HFFc6 (cell line): Measurements from ENCODE around the gene ARVCF. TPM values are rescaled to one million over a fixed set of nuclear protein-coding genes. Genes with fewer than 3 reads are reported as not detected.

Source experiments
- DNase-seq: peaks from one replicate; pipeline ENCODE4 v3.0.0-alpha.2; 2018
- H3K27ac Mint-ChIP-seq: 2 replicates; pipeline ENCODE4 v1.8.0; 2020; ENCODE audit warnings: mild to moderate bottlenecking, mixed read lengths
- H3K27me3 Mint-ChIP-seq: 2 replicates; pipeline ENCODE4 v1.8.0; 2021; ENCODE audit warnings: mild to moderate bottlenecking, moderate library complexity, mixed read lengths; ENCODE audit not compliant: insufficient read depth
- H3K36me3 Mint-ChIP-seq: 2 replicates; pipeline ENCODE4 v1.8.0; 2021; ENCODE audit warnings: low read depth, mixed read lengths
- H3K4me1 Mint-ChIP-seq: 2 replicates; pipeline ENCODE4 v1.8.0; 2020; ENCODE audit warnings: low read depth, mixed read lengths
- H3K4me3 Mint-ChIP-seq: 2 replicates; pipeline ENCODE4 v1.8.0; 2020; ENCODE audit warnings: mild to moderate bottlenecking, moderate library complexity, mixed read lengths
- H3K9me3 Mint-ChIP-seq: 2 replicates; pipeline ENCODE4 v1.8.0; 2020; ENCODE audit warnings: mild to moderate bottlenecking, mixed read lengths
- total RNA-seq, 6 experiments: library from RNA; stranded (reverse); fragmentation: NEBNext Ultra II Directional; extraction: Animal tissue kit (Norgen Biotek cat#: 25700); gene quantifications; 2 replicates in 1 of 6; 3 replicates in 5 of 6; pipeline ENCODE4 v1.2.3, GENCODE V29; 2021
- TF ChIP-seq, protein P1 (sequence below): fragments of 200-600 bp; sonication (generic); IDR thresholded peaks from 2 replicates; pipeline ENCODE4 v1.5.0; 2021; ENCODE audit warnings: antibody characterized with exemption, mild to moderate bottlenecking

Gene ARVCF
- total RNA-seq, 6 experiments from 2014 or later = 1.5 to 3.3 (median 2.0) TPM

DNA sequence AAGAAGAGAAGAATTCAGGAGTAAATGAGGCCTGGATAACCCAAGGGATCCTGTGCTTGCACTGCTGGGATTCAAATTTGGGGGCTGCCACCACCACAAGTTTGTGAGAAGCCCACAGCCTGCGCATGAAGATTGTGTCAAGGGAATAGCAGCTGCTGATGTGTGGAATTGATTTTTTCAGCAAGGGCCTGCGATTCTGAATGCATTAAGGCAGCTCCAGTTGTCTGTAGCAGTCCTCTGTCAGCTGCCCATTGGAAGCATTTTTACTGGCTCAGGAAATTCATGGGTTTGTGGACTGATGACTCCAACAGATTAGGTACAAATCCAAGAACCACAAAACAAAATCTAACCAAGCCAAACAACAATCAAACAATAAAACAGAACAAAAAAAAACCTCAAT is 14.0 kb downstream of the ARVCF start:
- Mint-ChIP-seq H3K4me1 (no peaks in the 10 kb centered on the region), H3K27ac (no peak overlapping the region), H3K9me3 (peaks cover 24% of the 10 kb centered on the region), H3K4me3 (no peak overlapping the region), H3K36me3 (peaks cover 18% of the 10 kb centered on the region), H3K27me3 (peaks cover 18% of the 10 kb centered on the region)
- DNase-seq = no peak
- TF ChIP-seq, protein P1, sequence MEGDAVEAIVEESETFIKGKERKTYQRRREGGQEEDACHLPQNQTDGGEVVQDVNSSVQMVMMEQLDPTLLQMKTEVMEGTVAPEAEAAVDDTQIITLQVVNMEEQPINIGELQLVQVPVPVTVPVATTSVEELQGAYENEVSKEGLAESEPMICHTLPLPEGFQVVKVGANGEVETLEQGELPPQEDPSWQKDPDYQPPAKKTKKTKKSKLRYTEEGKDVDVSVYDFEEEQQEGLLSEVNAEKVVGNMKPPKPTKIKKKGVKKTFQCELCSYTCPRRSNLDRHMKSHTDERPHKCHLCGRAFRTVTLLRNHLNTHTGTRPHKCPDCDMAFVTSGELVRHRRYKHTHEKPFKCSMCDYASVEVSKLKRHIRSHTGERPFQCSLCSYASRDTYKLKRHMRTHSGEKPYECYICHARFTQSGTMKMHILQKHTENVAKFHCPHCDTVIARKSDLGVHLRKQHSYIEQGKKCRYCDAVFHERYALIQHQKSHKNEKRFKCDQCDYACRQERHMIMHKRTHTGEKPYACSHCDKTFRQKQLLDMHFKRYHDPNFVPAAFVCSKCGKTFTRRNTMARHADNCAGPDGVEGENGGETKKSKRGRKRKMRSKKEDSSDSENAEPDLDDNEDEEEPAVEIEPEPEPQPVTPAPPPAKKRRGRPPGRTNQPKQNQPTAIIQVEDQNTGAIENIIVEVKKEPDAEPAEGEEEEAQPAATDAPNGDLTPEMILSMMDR = no peak

DNA sequence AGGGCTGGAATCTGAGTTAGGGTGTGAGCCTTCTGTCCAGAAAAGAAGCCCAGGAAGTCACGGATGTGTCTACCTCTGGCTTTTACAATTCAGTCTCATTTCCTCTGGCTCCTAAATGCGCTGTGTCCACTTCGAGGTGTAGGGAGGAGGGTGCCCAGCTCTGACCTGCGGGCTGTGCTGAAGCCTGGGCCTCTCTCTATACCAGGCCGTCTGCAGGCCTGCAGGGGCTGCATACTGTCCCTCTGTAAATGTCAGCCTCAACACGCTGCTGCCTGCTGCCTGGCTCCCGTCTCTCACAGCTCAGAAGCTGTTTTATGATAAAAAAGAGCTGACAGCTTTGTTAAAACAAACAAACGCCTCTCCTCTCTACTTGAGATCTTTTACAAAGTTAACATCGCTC is 14.5 kb downstream of the ARVCF start:
- Mint-ChIP-seq H3K36me3 (peaks cover 18% of the 10 kb centered on the region), H3K27ac (no peak overlapping the region), H3K27me3 (peaks cover 18% of the 10 kb centered on the region), H3K4me1 (no peaks in the 10 kb centered on the region), H3K9me3 (peaks cover 24% of the 10 kb centered on the region), H3K4me3 (no peak overlapping the region)
- TF ChIP-seq, protein P1 = no peak
- DNase-seq = no peak

DNA sequence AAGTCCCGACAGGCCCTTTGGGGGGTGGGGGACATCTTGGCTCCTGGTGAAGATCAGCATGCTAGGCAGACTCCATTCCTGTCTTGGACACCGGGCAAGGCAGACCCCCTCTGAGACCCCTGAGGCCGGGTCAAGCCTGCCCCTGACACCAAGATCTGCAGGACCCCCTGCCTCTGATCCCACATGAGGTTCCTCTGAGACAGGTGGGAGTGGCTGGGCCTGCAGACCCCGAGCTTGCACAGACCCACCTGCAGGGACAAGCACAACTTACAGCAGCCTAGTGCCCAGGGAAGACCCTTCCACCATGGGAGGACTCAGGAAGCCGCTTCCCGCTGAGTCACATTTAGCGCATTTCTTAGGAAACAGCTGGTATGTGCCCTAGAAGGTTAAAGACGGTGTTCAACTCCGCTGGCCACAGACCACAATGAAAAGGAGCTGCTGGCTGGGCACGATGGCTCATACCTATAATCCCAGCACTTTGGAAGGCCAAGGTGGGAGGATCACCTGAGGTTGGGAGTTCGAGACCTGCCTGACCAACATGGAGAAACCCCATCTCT is 15.5 kb downstream of the ARVCF start:
- Mint-ChIP-seq H3K36me3 (peaks cover 18% of the 10 kb centered on the region), H3K27ac (no peak overlapping the region), H3K4me1 (no peaks in the 10 kb centered on the region), H3K9me3 (peaks cover 24% of the 10 kb centered on the region), H3K27me3 (peaks cover 18% of the 10 kb centered on the region), H3K4me3 (no peak overlapping the region)
- DNase-seq = no peak
- TF ChIP-seq, protein P1 = no peak

DNA sequence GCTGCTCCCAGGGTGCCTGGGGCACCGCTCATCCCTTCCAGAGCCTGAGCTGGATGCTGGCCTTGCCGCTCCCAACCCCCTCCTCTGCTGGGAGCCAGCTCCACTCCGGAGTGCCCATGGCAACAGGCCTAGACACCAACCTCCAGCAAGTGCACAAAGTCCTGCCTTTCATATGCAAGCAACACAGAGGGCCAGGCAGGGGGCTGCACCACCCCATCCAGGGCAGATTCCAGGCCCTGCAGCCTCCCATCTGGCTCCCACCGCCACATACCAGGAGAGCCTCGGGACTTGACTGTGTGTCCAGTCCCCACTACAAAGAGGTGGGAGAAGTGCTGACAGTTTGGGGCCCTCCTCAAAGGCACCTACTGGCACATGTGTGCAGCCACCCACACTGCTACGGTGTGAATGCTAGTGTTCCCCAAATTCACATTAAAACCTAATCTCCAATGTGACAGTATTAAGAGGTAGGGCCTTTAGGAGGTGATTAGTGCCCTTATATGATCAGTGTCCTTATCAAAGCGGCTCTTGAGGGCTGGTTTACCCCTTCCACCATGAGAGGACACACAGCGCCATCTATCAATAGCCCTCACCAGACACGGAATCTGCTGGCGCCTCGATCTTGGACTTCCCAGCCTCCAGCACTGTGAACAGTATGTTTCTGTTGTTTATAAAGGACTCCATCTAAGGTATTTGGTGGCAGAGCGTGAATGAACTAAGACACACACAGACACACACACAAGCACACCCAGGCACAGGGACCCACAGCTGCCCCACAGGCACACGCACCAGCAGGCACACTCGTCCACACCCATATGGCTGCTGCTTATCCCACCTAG is 16.2 kb downstream of the ARVCF start:
- Mint-ChIP-seq H3K27me3 (peaks cover 18% of the 10 kb centered on the region), H3K9me3 (peaks cover 24% of the 10 kb centered on the region), H3K27ac (no peak overlapping the region), H3K36me3 (peaks cover 18% of the 10 kb centered on the region), H3K4me3 (no peak overlapping the region), H3K4me1 (no peaks in the 10 kb centered on the region)
- no peak for DNase-seq
- TF ChIP-seq, protein P1 = no peak

DNA sequence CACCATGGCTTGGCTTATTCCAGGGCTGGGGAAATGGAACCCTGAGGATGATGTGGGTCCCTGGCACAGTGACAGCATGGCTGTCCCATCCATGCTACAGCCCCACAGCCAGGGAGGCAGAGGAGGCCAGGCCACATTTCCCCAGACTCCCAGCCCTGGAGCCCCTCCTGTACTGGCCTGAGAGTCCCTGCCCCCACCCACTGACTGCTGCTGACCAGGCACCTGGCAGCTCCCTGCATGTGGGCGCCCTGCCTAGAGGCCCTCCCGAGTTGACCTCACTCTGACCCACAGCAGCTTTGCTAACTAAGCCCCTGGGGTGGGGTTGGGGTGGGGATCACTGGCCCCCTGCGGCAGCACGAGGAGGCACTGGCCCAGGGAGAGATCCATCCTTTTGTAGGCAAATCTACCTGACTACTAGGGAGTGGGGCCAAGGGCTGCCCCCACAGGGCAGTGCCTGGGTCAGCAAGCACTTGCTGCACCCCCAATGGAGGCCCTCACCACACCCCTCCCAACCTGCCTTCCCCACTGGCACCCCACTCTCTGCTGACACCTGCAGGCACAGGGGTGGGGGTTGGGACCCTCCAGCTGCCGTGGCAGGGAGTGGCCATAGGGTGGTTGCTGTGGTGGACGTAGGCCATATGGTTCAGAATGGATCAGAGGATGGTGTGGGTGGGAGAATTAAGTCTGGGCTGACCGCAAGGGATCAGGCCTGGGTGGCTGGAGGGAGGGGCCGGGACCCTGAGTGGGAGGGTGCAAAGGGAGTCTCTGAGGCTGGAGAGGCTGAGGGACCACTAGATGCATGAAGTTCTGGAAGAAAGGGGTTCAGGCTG is 17.4 kb downstream of the ARVCF start:
- H3K36me3 Mint-ChIP-seq = peaks cover 13% of the 10 kb centered on the region
- H3K4me1 Mint-ChIP-seq = no peaks in the 10 kb centered on the region
- H3K27me3 Mint-ChIP-seq = peaks cover 15% of the 10 kb centered on the region
- no peak overlapping the region for H3K27ac Mint-ChIP-seq
- TF ChIP-seq, protein P1 = no peak
- H3K9me3 Mint-ChIP-seq = peaks cover 16% of the 10 kb centered on the region
- H3K4me3 Mint-ChIP-seq = no peak overlapping the region
- no peak for DNase-seq
